ENCODE results near the gene MCM10. TPM values are rescaled to one million over a fixed set of nuclear protein-coding genes. Genes with fewer than 3 reads are reported as not detected.

MCM10 gene
- total and polyA plus RNA-seq, 2 experiments from 2014 or later, result 3.1 to 3.6 TPM

DNA sequence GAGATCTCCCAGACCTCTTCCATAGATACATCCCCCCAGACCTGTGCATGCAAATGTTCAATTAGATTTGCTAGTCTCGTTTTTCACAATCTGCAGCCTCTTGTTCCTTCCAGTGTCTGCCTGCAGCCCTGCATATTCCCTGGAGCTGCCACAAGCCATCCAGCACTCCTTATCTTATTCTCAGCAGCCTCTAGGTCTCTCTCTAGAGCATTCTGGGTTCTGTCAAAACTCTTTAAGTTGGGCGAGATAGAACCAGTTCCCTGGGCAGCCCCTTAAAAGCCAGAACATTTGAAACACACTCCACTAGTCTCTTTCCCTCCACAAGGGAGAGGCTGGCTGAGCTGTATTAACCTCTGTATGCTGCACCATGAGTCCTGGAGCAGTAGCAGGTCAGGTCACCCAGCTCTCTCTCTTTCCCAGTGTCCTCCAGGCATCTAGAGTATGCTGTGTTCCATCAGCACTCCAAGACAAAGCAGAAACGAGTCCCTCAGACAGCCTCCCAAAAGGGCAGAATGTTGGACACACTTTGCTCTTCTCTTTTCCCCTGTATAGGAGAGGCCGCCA is 20.6 kb upstream of the MCM10 start:
- H3K27me3 ChIP-seq, result no peaks in the 10 kb centered on the region
- no peaks in the 10 kb centered on the region for H3K9me2 ChIP-seq (replicated peaks; ENCODE audit: insufficient read depth)
- no peaks in the 10 kb centered on the region for H3K9me3 ChIP-seq (ENCODE audit: low read depth)
- H3K79me2 ChIP-seq, result no peaks in the 10 kb centered on the region
- no peak overlapping the region for H3K4me2 ChIP-seq
- WGBS (ENCODE audit: low lambda C conversion rate, missing lambda C conversion rate), result 70% methylated on average over 4 of the region's 4 CpGs
- H3K36me3 ChIP-seq (replicated peaks; ENCODE audit: insufficient read depth, low read depth), result no peaks in the 10 kb centered on the region
- H3K27ac ChIP-seq, result no peak overlapping the region
- H4K20me1 ChIP-seq (ENCODE audit: insufficient read depth, poor library complexity, severe bottlenecking), result no peaks in the 10 kb centered on the region
- TF ChIP-seq EZH2 (IDR thresholded peaks at IDR 0.05; ENCODE audit: borderline replicate concordance) (no peak), EZH2phosphoT487 (IDR thresholded peaks at IDR 0.05; ENCODE audit: low read depth, severe bottlenecking, unreplicated experiment) (no peak)
- TF ChIP-seq, protein P1, sequence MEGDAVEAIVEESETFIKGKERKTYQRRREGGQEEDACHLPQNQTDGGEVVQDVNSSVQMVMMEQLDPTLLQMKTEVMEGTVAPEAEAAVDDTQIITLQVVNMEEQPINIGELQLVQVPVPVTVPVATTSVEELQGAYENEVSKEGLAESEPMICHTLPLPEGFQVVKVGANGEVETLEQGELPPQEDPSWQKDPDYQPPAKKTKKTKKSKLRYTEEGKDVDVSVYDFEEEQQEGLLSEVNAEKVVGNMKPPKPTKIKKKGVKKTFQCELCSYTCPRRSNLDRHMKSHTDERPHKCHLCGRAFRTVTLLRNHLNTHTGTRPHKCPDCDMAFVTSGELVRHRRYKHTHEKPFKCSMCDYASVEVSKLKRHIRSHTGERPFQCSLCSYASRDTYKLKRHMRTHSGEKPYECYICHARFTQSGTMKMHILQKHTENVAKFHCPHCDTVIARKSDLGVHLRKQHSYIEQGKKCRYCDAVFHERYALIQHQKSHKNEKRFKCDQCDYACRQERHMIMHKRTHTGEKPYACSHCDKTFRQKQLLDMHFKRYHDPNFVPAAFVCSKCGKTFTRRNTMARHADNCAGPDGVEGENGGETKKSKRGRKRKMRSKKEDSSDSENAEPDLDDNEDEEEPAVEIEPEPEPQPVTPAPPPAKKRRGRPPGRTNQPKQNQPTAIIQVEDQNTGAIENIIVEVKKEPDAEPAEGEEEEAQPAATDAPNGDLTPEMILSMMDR (IDR thresholded peaks at IDR 0.05; ENCODE audit: poor library complexity), result no peak
- no peak overlapping the region for H2AFZ ChIP-seq
- no peak for DNase-seq (ENCODE audit: low spot score)
- no peak overlapping the region for H3K4me3 ChIP-seq
- H3K4me1 ChIP-seq (ENCODE audit: insufficient read depth), result no peaks in the 10 kb centered on the region

DNA sequence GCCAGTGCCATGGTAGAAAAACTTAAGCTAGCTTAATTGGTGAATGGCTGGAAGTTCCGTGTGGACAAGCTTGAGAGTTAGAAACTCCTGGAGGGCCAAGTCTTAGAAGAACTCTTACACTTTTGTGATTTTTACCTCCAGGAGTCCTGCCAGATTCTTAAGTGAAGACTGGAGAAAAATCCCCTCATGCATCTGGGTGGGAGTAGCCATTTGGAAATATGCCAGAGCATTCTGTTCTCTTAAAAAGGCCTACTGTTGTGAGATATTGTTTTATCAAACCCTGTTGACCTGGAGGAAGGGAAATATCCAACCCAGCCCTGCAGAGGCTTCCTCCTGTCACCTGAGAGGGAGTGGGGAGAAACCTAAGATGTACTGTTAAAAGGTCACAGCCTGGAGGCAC is 17.6 kb upstream of the MCM10 start:
- no peaks in the 10 kb centered on the region for H3K36me3 ChIP-seq (replicated peaks; ENCODE audit: insufficient read depth, low read depth)
- H3K79me2 ChIP-seq, result no peaks in the 10 kb centered on the region
- no peaks in the 10 kb centered on the region for H3K4me1 ChIP-seq (ENCODE audit: insufficient read depth)
- no peak for DNase-seq (ENCODE audit: low spot score)
- no peaks in the 10 kb centered on the region for H3K9me3 ChIP-seq (ENCODE audit: low read depth)
- H3K27me3 ChIP-seq, result no peaks in the 10 kb centered on the region
- no peak overlapping the region for H2AFZ ChIP-seq
- TF ChIP-seq, protein P1 (IDR thresholded peaks at IDR 0.05; ENCODE audit: poor library complexity), result no peak
- TF ChIP-seq EZH2 (IDR thresholded peaks at IDR 0.05; ENCODE audit: borderline replicate concordance) (no peak), EZH2phosphoT487 (IDR thresholded peaks at IDR 0.05; ENCODE audit: low read depth, severe bottlenecking, unreplicated experiment) (no peak)
- 79% methylated on average over 1 of the region's 1 CpG for WGBS (ENCODE audit: low lambda C conversion rate, missing lambda C conversion rate)
- H3K4me3 ChIP-seq, result no peak overlapping the region
- H3K9me2 ChIP-seq (replicated peaks; ENCODE audit: insufficient read depth), result no peaks in the 10 kb centered on the region
- H4K20me1 ChIP-seq (ENCODE audit: insufficient read depth, poor library complexity, severe bottlenecking), result no peaks in the 10 kb centered on the region
- no peak overlapping the region for H3K27ac ChIP-seq
- no peak overlapping the region for H3K4me2 ChIP-seq

DNA sequence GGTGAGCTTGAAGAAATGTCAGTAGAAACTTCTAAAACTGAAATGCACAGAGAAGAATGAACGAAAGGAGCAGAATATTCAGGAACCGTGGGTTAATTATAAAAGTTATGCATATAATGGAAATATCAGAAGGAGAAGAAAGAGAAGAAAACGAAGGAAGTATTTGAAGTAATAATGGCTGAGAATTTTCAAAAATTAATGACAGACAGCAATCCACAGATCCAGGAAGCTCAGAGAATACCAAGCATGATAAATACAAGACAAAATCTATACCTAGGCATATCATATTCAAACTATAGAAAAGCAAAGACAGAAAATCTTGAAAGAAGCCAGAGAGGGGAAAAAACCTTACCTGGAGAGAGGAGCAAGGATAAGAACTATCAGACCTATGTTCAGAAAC is 16.5 kb upstream of the MCM10 start:
- H3K9me2 ChIP-seq (replicated peaks; ENCODE audit: insufficient read depth), result no peaks in the 10 kb centered on the region
- no peak overlapping the region for H3K27ac ChIP-seq
- no peak overlapping the region for H2AFZ ChIP-seq
- H4K20me1 ChIP-seq (ENCODE audit: insufficient read depth, poor library complexity, severe bottlenecking), result no peaks in the 10 kb centered on the region
- H3K4me3 ChIP-seq, result no peak overlapping the region
- H3K4me2 ChIP-seq, result no peak overlapping the region
- H3K79me2 ChIP-seq, result no peaks in the 10 kb centered on the region
- no peaks in the 10 kb centered on the region for H3K36me3 ChIP-seq (replicated peaks; ENCODE audit: insufficient read depth, low read depth)
- H3K27me3 ChIP-seq, result no peaks in the 10 kb centered on the region
- no peak for DNase-seq (ENCODE audit: low spot score)
- TF ChIP-seq EZH2 (IDR thresholded peaks at IDR 0.05; ENCODE audit: borderline replicate concordance) (no peak), EZH2phosphoT487 (IDR thresholded peaks at IDR 0.05; ENCODE audit: low read depth, severe bottlenecking, unreplicated experiment) (no peak)
- TF ChIP-seq, protein P1 (IDR thresholded peaks at IDR 0.05; ENCODE audit: poor library complexity), result no peak
- H3K9me3 ChIP-seq (ENCODE audit: low read depth), result no peaks in the 10 kb centered on the region
- no peaks in the 10 kb centered on the region for H3K4me1 ChIP-seq (ENCODE audit: insufficient read depth)
- WGBS (ENCODE audit: low lambda C conversion rate, missing lambda C conversion rate), result 99% methylated on average over 3 of the region's 3 CpGs
